Activated CD8-positive, alpha-beta T cell treated with anti-CD3 and anti-CD28 coated beads, Interleukin-2, amount 10 ng/mL, durations not matched to agents 7 days and 5 days (primary cell): Measurements from ENCODE around the gene TPRG1L. TPM values are rescaled to one million over a fixed set of nuclear protein-coding genes. Genes with fewer than 3 reads are reported as not detected.

Source experiments
- ATAC-seq: fragments of 150-1000 bp; cut with Tn5 transposase; one replicate; pipeline ENCODE4 v1.10.0; 2021; ENCODE audit warnings: moderate library complexity
- CTCF ChIA-PET: fragments of 350-600 bp; sonication (Branson Sonifier 250); formaldehyde crosslinking; loops from one replicate; lab custom pipeline; 2021; ENCODE audit warnings: antibody characterized with exemption; lab: Charles Lee
- POLR2A ChIA-PET: fragments of 350-600 bp; sonication (Branson Sonifier 250); formaldehyde crosslinking; loops from one replicate; lab custom pipeline; 2021; ENCODE audit warnings: antibody characterized with exemption; lab: Charles Lee
- DNase-seq: peaks from one replicate; pipeline ENCODE4 v3.0.0-alpha.2; 2020
- H3K27ac Mint-ChIP-seq: one replicate; pipeline ENCODE4 v1.8.0; 2021; ENCODE audit warnings: mild to moderate bottlenecking, mixed read lengths
- H3K27me3 Mint-ChIP-seq: one replicate; pipeline ENCODE4 v1.8.0; 2021; ENCODE audit warnings: low read depth, mixed read lengths
- H3K36me3 Mint-ChIP-seq: one replicate; pipeline ENCODE4 v1.8.0; 2021; ENCODE audit warnings: low read depth, mixed read lengths
- H3K4me1 Mint-ChIP-seq: one replicate; pipeline ENCODE4 v1.8.0; 2021; ENCODE audit warnings: low read depth, mixed read lengths
- H3K4me3 Mint-ChIP-seq: one replicate; pipeline ENCODE4 v1.8.0; 2021; ENCODE audit warnings: mild to moderate bottlenecking, mixed read lengths
- H3K9me3 Mint-ChIP-seq: one replicate; pipeline ENCODE4 v1.8.0; 2022; ENCODE audit warnings: mixed read lengths; ENCODE audit not compliant: insufficient read depth
- total RNA-seq, 2 experiments: library from RNA; stranded (reverse); gene quantifications; one replicate each; pipeline ENCODE4 v1.2.3, GENCODE V29; 2021

The TPRG1L gene
- total RNA-seq, 2 experiments from 2014 or later, result 9.9 to 10.0 TPM

DNA sequence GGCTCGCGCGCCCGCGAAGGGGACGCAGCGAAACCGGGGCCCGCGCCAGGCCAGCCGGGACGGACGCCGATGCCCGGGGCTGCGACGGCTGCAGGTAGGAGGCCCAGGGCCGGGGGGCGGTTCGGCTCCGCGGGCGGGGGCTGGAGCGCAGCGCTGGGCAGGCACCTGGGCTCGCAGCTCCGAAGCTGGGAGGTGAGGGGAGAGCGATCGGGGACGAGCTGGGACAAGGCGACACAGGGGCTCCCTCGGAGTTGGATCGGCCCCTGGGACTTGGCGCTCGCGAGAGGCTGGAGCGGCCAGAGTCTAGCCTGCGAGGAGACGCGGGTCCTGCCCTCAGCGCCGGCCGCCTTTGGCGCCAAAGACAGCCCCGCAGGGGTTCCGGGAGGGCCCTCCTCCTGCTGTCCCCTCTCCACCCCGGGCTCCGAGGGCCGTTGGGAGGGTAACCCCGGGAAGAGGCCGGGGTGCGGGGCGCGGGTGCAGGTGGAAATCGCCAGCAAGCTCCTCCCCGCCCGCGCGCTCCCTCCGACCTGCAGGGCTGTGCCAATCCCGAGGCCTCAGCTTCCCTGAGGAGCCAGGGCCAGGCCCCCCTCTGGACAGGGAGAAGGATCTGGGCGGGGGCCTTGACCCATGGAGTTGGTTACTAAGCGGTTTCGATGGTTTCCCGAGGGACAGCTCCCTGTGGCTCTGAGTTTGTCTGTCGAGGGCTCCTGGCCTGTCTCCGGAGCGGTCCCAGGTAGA, 27.9 kb downstream of the TPRG1L start:
- H3K27ac Mint-ChIP-seq, result no peak overlapping the region
- H3K4me3 Mint-ChIP-seq, result no peak overlapping the region
- ChIA-PET CTCF (no interaction called here), POLR2A (no interaction called here)
- no peaks in the 10 kb centered on the region for H3K9me3 Mint-ChIP-seq
- no peak for DNase-seq
- H3K27me3 Mint-ChIP-seq, result peaks cover 33% of the 10 kb centered on the region
- peaks cover 2% of the 10 kb centered on the region for H3K36me3 Mint-ChIP-seq
- peaks cover 29% of the 10 kb centered on the region for H3K4me1 Mint-ChIP-seq
- ATAC-seq, result no peak

DNA sequence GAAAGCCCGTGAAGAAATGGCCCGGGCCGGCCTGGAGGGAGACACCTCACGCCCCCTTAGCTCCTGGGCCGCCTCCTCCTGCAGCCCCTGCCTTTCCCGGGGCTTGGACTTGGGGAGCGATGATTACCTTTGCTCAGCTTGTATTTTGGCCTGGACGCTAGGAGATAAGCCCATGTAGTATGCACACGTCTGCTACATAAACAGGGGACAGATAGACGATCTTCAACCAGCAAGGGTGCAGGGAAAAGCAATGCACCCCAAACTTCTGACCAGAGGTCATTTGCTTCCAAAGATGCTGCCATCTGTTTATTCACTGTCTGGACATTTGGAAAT, 28.4 kb downstream of the TPRG1L start:
- Mint-ChIP-seq H3K27ac (no peak overlapping the region), H3K9me3 (no peaks in the 10 kb centered on the region), H3K4me3 (no peak overlapping the region), H3K27me3 (peaks cover 34% of the 10 kb centered on the region), H3K4me1 (peaks cover 24% of the 10 kb centered on the region), H3K36me3 (peaks cover 2% of the 10 kb centered on the region)
- ChIA-PET CTCF (interaction anchor here (1.1 kb wide), 1 partner anchor 30 kb away, joined by 3 read pairs; no protein-coding TSS in a partner anchor), POLR2A (interaction anchor here (0.6 kb wide), 1 partner anchor 75 kb away, joined by 3 read pairs; no protein-coding TSS in a partner anchor)
- ATAC-seq (no peak), DNase-seq (no peak)

DNA sequence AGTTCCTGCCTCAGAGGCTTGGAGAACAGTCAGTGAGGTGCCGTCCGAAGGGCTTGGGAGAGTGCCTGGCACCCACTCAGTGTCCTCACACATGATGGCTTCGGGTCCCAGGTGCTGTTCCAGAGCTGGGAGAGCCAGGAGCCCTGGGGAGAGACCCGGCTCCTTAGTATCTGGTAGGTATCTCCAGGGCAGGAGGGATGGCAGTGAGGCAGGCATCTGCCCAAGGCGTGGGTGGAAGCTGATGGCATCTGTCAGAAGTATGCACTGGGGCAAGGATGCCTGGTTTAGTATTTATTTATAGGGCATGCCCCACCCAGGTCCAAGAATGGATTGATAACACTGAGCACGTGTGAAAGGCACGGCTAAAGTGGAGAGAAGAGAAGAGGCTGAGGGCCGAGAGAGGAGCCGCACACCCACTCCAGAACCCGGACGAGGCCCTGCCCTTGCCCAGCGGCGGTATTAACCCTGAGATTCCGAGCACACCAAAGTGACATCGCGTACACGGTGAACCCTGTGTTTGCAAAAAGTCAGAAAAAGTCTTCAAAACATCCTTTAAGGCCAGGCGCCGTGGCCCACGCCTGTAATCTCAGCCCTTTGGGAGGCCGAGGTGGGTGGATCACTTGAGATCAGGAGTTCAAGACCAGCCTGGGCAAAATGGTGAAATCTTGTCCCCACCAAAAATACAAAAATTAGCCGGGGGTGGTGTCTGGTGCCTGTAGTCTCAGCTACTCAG, 29.9 kb downstream of the TPRG1L start:
- peaks cover 14% of the 10 kb centered on the region for H3K4me1 Mint-ChIP-seq
- H3K4me3 Mint-ChIP-seq, result no peak overlapping the region
- no peak for ATAC-seq
- POLR2A ChIA-PET, result no interaction called here
- DNase-seq, result no peak
- H3K27me3 Mint-ChIP-seq, result peaks cover 39% of the 10 kb centered on the region
- no peaks in the 10 kb centered on the region for H3K9me3 Mint-ChIP-seq
- H3K27ac Mint-ChIP-seq, result no peak overlapping the region
- no peaks in the 10 kb centered on the region for H3K36me3 Mint-ChIP-seq
- CTCF ChIA-PET, result interaction anchor here (1.1 kb wide), 1 partner anchor 32 kb away, joined by 3 read pairs; no protein-coding TSS in a partner anchor

DNA sequence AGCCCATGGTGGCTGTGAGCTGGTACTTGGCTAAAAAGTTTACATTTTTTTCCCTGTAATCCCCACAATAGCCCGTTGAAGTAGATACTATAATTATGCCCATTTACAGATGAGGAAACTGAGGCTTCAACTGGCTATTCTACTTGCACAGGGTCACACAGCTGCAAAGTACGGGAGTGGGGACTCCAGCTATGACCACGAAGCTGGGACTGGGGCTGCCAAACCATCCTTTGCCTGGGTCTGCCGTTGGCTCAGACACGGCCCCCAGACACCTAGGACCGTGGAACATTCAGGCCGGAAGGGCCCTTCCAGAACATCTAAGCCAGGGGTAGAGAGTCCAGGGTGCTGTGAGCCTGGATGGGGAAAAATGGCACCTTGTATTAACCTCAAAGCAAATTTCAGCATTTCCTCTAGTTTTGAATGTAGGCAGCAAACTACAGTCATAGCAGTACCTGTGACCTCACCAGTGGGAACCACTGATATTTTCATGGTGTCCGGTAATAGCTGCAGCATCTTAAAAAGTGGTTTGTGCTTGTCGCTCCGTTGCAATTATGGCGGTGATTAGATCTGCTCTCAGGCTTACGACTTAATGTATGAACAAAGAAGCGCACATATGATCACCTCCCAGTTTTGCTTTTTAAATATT, 31.8 kb downstream of the TPRG1L start:
- Mint-ChIP-seq H3K9me3 (no peaks in the 10 kb centered on the region), H3K4me1 (peaks cover 12% of the 10 kb centered on the region), H3K27ac (no peak overlapping the region), H3K27me3 (peaks cover 28% of the 10 kb centered on the region), H3K4me3 (no peak overlapping the region), H3K36me3 (no peaks in the 10 kb centered on the region)
- POLR2A ChIA-PET, result no interaction called here
- DNase-seq, result peak; percentile 31
- CTCF ChIA-PET, result no interaction called here
- no peak for ATAC-seq

DNA sequence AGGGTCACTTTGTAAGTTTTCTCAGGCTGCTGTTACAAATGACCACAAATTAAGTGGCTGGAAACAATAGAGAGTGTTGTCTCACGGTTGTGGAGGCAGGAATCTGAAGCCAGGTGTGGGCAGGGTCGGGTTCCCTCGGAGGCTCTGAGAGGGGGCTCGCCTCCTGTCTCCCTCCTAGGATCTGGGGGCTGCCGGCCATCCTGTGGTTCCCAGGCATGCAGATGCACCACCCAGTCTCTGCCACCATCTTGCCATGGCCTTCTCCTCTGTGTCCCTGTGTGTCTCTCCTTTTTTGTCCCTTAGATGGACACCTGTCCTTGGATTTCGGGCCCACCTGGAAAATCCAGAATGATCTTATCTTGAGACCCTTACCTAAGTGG, 32.3 kb downstream of the TPRG1L start:
- peaks cover 12% of the 10 kb centered on the region for H3K4me1 Mint-ChIP-seq
- ChIA-PET POLR2A (no interaction called here), CTCF (no interaction called here)
- no peak for DNase-seq
- H3K9me3 Mint-ChIP-seq, result no peaks in the 10 kb centered on the region
- H3K36me3 Mint-ChIP-seq, result no peaks in the 10 kb centered on the region
- no peak for ATAC-seq
- H3K4me3 Mint-ChIP-seq, result no peak overlapping the region
- H3K27ac Mint-ChIP-seq, result no peak overlapping the region
- peaks cover 28% of the 10 kb centered on the region for H3K27me3 Mint-ChIP-seq

DNA sequence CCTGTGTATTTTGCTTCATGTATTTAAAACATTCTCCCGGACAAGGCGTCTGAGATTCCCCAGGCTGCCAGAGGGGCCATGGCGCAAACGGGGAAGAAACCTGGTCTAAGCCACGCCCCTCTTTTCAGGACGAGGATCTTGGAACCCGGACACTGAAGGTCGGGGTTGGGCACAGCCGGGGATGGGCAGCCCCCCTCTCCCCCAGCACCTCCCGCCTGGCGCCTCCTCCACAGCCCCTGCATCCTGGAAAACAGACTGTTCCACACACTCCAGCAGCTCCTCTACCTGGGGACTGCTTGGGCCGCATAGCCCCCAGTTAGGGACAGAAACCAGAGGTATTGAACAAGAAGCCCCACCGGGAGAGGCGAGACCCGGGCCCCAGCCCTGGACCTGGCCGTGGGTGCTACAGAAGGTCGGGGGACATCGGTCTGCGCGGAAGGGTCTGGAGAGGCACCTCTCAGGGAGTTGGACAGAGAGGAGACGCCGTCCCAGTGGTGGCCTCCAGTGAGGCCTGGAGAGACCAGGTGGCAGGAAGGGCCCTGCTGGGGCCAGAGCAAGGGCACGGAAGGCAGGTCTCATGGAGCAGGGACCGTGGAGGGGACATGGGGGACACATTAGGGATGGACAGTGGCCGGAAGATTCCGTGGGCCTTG, 32.9 kb downstream of the TPRG1L start:
- no peak for DNase-seq
- no peaks in the 10 kb centered on the region for H3K9me3 Mint-ChIP-seq
- ChIA-PET CTCF (interaction anchor here (1.0 kb wide), 1 partner anchor 39 kb away, joined by 4 read pairs; no protein-coding TSS in a partner anchor), POLR2A (no interaction called here)
- H3K36me3 Mint-ChIP-seq, result no peaks in the 10 kb centered on the region
- H3K4me3 Mint-ChIP-seq, result no peak overlapping the region
- no peak overlapping the region for H3K27ac Mint-ChIP-seq
- no peak for ATAC-seq
- H3K4me1 Mint-ChIP-seq, result peaks cover 12% of the 10 kb centered on the region
- H3K27me3 Mint-ChIP-seq, result peaks cover 28% of the 10 kb centered on the region

DNA sequence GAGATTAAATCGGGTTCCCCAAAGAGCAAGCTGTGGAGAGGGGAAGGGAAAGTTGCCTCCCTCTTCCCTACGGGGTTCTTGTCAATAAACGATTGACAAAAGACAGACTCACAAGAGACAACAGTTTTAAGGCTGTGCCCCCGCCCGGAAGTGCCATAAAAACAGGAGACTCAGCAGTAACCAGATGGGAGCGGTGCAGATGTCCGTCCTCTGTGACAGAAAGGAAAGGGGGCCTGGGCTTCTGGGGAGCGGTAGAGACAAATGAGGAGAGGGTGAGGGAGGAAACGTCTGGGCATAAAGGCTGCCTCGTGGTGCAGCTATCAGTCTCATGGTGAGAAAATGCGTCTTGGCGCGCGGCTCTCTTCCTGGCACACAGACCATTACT, 33.4 kb downstream of the TPRG1L start:
- H3K27ac Mint-ChIP-seq, result no peak overlapping the region
- no peaks in the 10 kb centered on the region for H3K36me3 Mint-ChIP-seq
- no peak overlapping the region for H3K4me3 Mint-ChIP-seq
- ChIA-PET CTCF (interaction anchor here (1.0 kb wide), 1 partner anchor 39 kb away, joined by 4 read pairs; no protein-coding TSS in a partner anchor), POLR2A (no interaction called here)
- ATAC-seq, result no peak
- H3K4me1 Mint-ChIP-seq, result peaks cover 12% of the 10 kb centered on the region
- peaks cover 28% of the 10 kb centered on the region for H3K27me3 Mint-ChIP-seq
- no peak for DNase-seq
- no peaks in the 10 kb centered on the region for H3K9me3 Mint-ChIP-seq

DNA sequence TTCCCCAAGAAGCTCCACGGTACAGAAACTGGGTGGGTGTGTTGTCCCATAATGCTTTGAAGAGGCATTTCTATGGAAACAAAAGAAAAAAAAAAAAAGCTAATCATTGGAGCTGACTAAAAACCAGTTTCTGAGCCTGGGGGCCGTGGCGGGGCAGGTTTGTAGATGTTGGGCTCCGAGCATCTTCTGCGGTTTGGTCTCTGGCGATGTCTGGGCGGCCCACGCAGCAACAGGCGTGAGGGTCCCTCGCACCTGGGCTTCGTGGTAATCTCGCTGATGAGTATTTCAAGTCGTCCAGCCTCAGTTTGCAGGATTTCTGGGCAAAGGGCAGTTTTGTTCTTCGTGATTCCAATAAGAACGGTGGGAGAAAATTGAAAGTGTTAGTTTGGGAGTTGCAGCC, 34.3 kb downstream of the TPRG1L start:
- peaks cover 19% of the 10 kb centered on the region for H3K27me3 Mint-ChIP-seq
- H3K27ac Mint-ChIP-seq, result no peak overlapping the region
- H3K9me3 Mint-ChIP-seq, result no peaks in the 10 kb centered on the region
- no peaks in the 10 kb centered on the region for H3K36me3 Mint-ChIP-seq
- DNase-seq (no peak), ATAC-seq (no peak)
- POLR2A ChIA-PET, result interaction anchor here (0.6 kb wide), 1 partner anchor 407 kb away, joined by 4 read pairs; no protein-coding TSS in a partner anchor
- peaks cover 12% of the 10 kb centered on the region for H3K4me1 Mint-ChIP-seq
- CTCF ChIA-PET, result interaction anchor here (1.0 kb wide), 1 partner anchor 40 kb away, joined by 4 read pairs; no protein-coding TSS in a partner anchor
- H3K4me3 Mint-ChIP-seq, result no peak overlapping the region

DNA sequence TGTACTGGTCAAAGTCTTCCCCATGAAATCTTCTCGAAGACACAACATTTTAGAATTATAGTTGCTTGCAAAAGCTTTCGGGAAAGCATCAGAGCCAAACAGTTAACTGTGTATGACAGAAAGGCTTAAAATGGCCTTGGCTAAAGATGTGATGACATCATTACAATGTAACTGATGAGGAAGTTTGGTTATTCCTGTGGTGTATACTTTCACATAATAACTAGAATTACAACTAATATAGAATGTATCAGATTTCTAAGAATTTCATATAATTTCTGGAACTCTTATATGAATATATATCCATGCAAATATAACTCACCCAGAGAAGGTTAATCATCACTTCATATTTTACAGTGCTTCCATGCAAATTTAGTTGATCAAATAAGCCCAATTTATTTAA, 35.9 kb downstream of the TPRG1L start:
- ChIA-PET POLR2A (no interaction called here), CTCF (no interaction called here)
- H3K36me3 Mint-ChIP-seq, result no peaks in the 10 kb centered on the region
- no peak overlapping the region for H3K27ac Mint-ChIP-seq
- H3K4me3 Mint-ChIP-seq, result no peak overlapping the region
- no peaks in the 10 kb centered on the region for H3K9me3 Mint-ChIP-seq
- peaks cover 8% of the 10 kb centered on the region for H3K27me3 Mint-ChIP-seq
- no peak for DNase-seq
- H3K4me1 Mint-ChIP-seq, result peaks cover 12% of the 10 kb centered on the region
- no peak for ATAC-seq

DNA sequence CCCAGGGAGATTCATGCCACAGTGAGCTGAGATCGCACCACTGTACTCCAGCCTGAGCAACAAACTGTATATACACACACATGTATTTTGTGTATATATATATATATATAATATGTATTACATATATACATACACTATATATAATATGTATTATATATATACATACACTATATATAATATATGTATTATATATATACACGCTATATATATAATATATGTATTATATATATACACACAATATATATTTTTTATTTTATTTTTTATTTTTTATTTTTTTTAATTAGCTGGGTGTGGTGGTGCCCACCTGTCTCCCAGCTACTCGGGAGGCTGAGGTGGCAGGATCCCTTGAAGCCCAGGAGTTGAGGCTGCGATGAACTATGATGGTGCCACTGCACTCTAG, 36.8 kb downstream of the TPRG1L start:
- no peak overlapping the region for H3K4me3 Mint-ChIP-seq
- peaks cover 7% of the 10 kb centered on the region for H3K4me1 Mint-ChIP-seq
- CTCF ChIA-PET, result no interaction called here

DNA sequence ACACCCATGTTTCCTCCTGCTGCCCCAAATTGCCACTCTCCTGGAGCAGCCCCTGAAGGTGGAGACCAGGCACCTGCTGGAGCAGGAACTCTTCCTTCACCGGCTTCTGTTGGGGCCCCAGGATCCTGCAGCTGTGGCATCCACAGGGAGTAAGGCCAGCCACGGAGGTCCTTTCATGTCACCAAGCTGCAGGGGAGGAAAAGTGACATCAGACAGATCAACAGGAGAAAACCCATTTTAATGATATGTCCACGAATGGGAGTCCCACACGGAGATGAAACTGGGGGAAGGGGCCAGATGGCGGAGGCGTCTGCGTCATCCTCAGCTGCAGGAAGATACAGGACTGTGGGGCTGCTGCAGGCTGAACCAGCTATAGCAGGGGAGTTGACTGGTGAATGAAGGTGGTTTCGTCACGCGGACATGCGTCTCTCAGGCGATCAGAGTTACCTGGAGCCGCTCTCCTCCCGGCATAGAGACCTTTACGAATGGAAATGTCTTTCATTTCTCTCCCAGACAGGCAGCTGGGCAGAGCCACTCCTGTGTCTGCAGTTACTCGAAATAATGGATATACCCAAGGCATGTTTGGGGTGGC, 37.4 kb downstream of the TPRG1L start:
- H3K9me3 Mint-ChIP-seq, result no peaks in the 10 kb centered on the region
- DNase-seq (no peak), ATAC-seq (no peak)
- ChIA-PET POLR2A (no interaction called here), CTCF (no interaction called here)
- peaks cover 5% of the 10 kb centered on the region for H3K27me3 Mint-ChIP-seq
- H3K27ac Mint-ChIP-seq, result no peak overlapping the region
- no peaks in the 10 kb centered on the region for H3K36me3 Mint-ChIP-seq
- H3K4me3 Mint-ChIP-seq, result no peak overlapping the region
- H3K4me1 Mint-ChIP-seq, result peaks cover 6% of the 10 kb centered on the region

More for the DNA sequence above, 36.8 kb downstream of the TPRG1L start:
- ATAC-seq (no peak), DNase-seq (no peak)
- POLR2A ChIA-PET, result no interaction called here
- Mint-ChIP-seq H3K27me3 (peaks cover 5% of the 10 kb centered on the region), H3K36me3 (no peaks in the 10 kb centered on the region), H3K9me3 (no peaks in the 10 kb centered on the region), H3K27ac (no peak overlapping the region)
